A549 (cell line): ENCODE results near the gene KRTAP12-1. TPM values are rescaled to one million over a fixed set of nuclear protein-coding genes. Genes with fewer than 3 reads are reported as not detected.

Source experiments
- ATAC-seq, 2 experiments: fragments of 200-7000 bp in 1 of 2; fragments of >200 bp in 1 of 2; cut with Nextera tagmentation in 1 of 2; cut with Tn5 transposase in 1 of 2; 3 replicates each; pipeline versions ENCODE4 v1.8.0 to v1.9.1; 2018 to 2020; ENCODE audit warnings: mild to moderate bottlenecking in 1 of 2, moderate library complexity in 1 of 2
- CTCF ChIA-PET: fragments of 300-600 bp; sonication (Branson Sonifier 250); formaldehyde crosslinking; extraction: SDS; loops from one replicate; lab custom pipeline; 2021; ENCODE audit warnings: antibody characterized with exemption, inconsistent platforms; lab: Yijun Ruan, JAX
- POLR2A ChIA-PET: fragments of 350-600 bp; formaldehyde crosslinking; extraction: SDS; loops from one replicate; lab custom pipeline; 2021; ENCODE audit warnings: antibody characterized with exemption, inconsistent platforms; lab: Yijun Ruan, JAX
- DNase-seq, 2 experiments: peaks; one replicate each; pipeline versions ENCODE4 v3.0.0 to v3.0.0-alpha.2; 2011 to 2016; ENCODE audit warnings: low read depth in 1 of 2, low spot score in 1 of 2
- FAIRE-seq: peaks from 2 replicates; lab custom pipeline; 2011; peaks lifted over from hg19 to GRCh38; lab: Jason Lieb, UNC
- H3K27ac ChIP-seq, 2 experiments: fragments of >200 bp; sonication (Bioruptor Twin); formaldehyde crosslinking; 3 replicates each; pipeline ENCODE4 v1.5.1; 2016 to 2017
- H3K4me1 ChIP-seq: fragments of >200 bp; sonication (Bioruptor Twin); formaldehyde crosslinking; 3 replicates; pipeline ENCODE4 v1.6.1; 2016
- H3K4me2 ChIP-seq: fragments of >200 bp; sonication (Bioruptor Twin); formaldehyde crosslinking; 3 replicates; pipeline ENCODE4 v1.6.1; 2016
- H3K4me3 ChIP-seq: fragments of >200 bp; sonication (Bioruptor Twin); formaldehyde crosslinking; 3 replicates; pipeline ENCODE4 v1.5.1; 2016
- H3K9me3 ChIP-seq: fragments of >200 bp; sonication (Bioruptor Twin); formaldehyde crosslinking; 3 replicates; pipeline ENCODE4 v1.6.1; 2016
- BHLHE40 ChIP-seq: IDR thresholded peaks from 2 replicates; pipeline ENCODE4 v1.6.1; 2012; ENCODE audit warnings: low read depth, low read length, inconsistent platforms
- CEBPB ChIP-seq, 2 experiments: fragments of >200 bp in 1 of 2; sonication (Bioruptor Twin) in 1 of 2; formaldehyde crosslinking in 1 of 2; IDR thresholded peaks; 2 replicates each; pipeline ENCODE4 v1.6.1; 2012 to 2016
- CTCF ChIP-seq: fragments of >200 bp; sonication (Bioruptor Twin); formaldehyde crosslinking; IDR thresholded peaks from 3 replicates; pipeline ENCODE4 v1.5.1; 2016
- EP300 ChIP-seq, 2 experiments: fragments of >200 bp; sonication (Bioruptor Twin); formaldehyde crosslinking; IDR thresholded peaks; 2 replicates in 1 of 2; 3 replicates in 1 of 2; pipeline ENCODE4 v1.6.1; 2016 to 2017
- ESRRA ChIP-seq: fragments of 150-350 bp; IDR thresholded peaks from 2 replicates; pipeline ENCODE4 v1.6.1; 2014; ENCODE audit warnings: mild to moderate bottlenecking, low read length, borderline replicate concordance
- FOXS1 ChIP-seq: fragments of 250-450 bp; sonication (Bioruptor Pico); IDR thresholded peaks from 2 replicates; pipeline ENCODE4 v1.5.0; 2020; ENCODE audit warnings: mild to moderate bottlenecking, moderate library complexity
- GATA3 ChIP-seq: IDR thresholded peaks from 2 replicates; pipeline ENCODE4 v1.6.1; 2012; ENCODE audit warnings: borderline replicate concordance
- HDAC2 ChIP-seq: fragments of 200-600 bp; sonication (generic); IDR thresholded peaks from 2 replicates; pipeline ENCODE4 v1.6.1; 2016
- HEYL ChIP-seq: fragments of 250-450 bp; sonication (Bioruptor Pico); IDR thresholded peaks from 2 replicates; pipeline ENCODE4 v1.8.0; 2021; ENCODE audit warnings: mild to moderate bottlenecking, moderate library complexity
- HMGXB4 ChIP-seq: fragments of 250-450 bp; sonication (Bioruptor Pico); IDR thresholded peaks from 2 replicates; pipeline ENCODE4 v1.5.0; 2021; ENCODE audit warnings: mild to moderate bottlenecking, moderate library complexity, borderline replicate concordance
- HOXA7 ChIP-seq: fragments of 250-450 bp; sonication (Bioruptor Pico); IDR thresholded peaks from 2 replicates; pipeline ENCODE4 v1.5.0; 2020; ENCODE audit warnings: mild to moderate bottlenecking, moderate library complexity
- JUNB ChIP-seq: fragments of >200 bp; sonication (Bioruptor Twin); formaldehyde crosslinking; IDR thresholded peaks from 2 replicates; pipeline ENCODE4 v1.6.1; 2016
- KDM5A ChIP-seq: fragments of 200-600 bp; sonication (generic); IDR thresholded peaks from 2 replicates; pipeline ENCODE4 v1.6.1; 2016; ENCODE audit warnings: antibody characterized with exemption, mild to moderate bottlenecking
- MAX ChIP-seq: IDR thresholded peaks from 2 replicates; pipeline ENCODE4 v1.6.1; 2012
- MAZ ChIP-seq: fragments of 150-350 bp; IDR thresholded peaks from 2 replicates; pipeline ENCODE4 v1.6.1; 2014; ENCODE audit warnings: antibody characterized with exemption, low read depth, low read length, borderline replicate concordance
- NPAS2 ChIP-seq: fragments of 250-450 bp; sonication (Bioruptor Pico); IDR thresholded peaks from 2 replicates; pipeline ENCODE4 v1.8.0; 2022; ENCODE audit warnings: mild to moderate bottlenecking, moderate library complexity, borderline replicate concordance
- NR3C1 ChIP-seq: fragments of >200 bp; sonication (Bioruptor Twin); formaldehyde crosslinking; IDR thresholded peaks from 3 replicates; pipeline ENCODE4 v1.6.1; 2017
- POLR2AphosphoS2 ChIP-seq: conservative IDR thresholded peaks from 2 replicates; pipeline ENCODE4 v1.6.1; 2012; ENCODE audit warnings: low read length, improper control_type of control experiment, inconsistent platforms
- RAD21 ChIP-seq, 2 experiments: fragments of >200 bp in 1 of 2; sonication (Bioruptor Twin) in 1 of 2; formaldehyde crosslinking in 1 of 2; IDR thresholded peaks in 1 of 2; conservative IDR thresholded peaks in 1 of 2; 2 replicates in 1 of 2; 3 replicates in 1 of 2; pipeline ENCODE4 v1.6.1; 2012 to 2018; ENCODE audit warnings: inconsistent platforms in 1 of 2
- RARB ChIP-seq: fragments of 250-450 bp; sonication (Bioruptor Pico); IDR thresholded peaks from 2 replicates; pipeline ENCODE4 v1.8.0; 2021; ENCODE audit warnings: mild to moderate bottlenecking, moderate library complexity
- RNF2 ChIP-seq: fragments of 200-600 bp; sonication (generic); IDR thresholded peaks from 2 replicates; pipeline ENCODE4 v1.6.1; 2016; ENCODE audit warnings: low read depth, mild to moderate bottlenecking, antibody characterized with exemption, moderate library complexity, borderline replicate concordance
- SREBF2 ChIP-seq: fragments of 450-650 bp; IDR thresholded peaks from 2 replicates; pipeline ENCODE4 v1.6.1; 2014; ENCODE audit warnings: mild to moderate bottlenecking, moderate library complexity
- TFCP2L1 ChIP-seq: fragments of 250-450 bp; sonication (Bioruptor Pico); IDR thresholded peaks from 2 replicates; pipeline ENCODE4 v1.5.0; 2021; ENCODE audit warnings: mild to moderate bottlenecking
- TP53 ChIP-seq: fragments of 250-450 bp; sonication (Bioruptor Pico); IDR thresholded peaks from 2 replicates; pipeline ENCODE4 v1.5.0; 2021; ENCODE audit warnings: mild to moderate bottlenecking, moderate library complexity
- ZNF302 ChIP-seq: fragments of 250-450 bp; sonication (Bioruptor Pico); IDR thresholded peaks from 2 replicates; pipeline ENCODE4 v1.9.0; 2021; ENCODE audit warnings: inconsistent platforms, mild to moderate bottlenecking, moderate library complexity
- WGBS: methylation state at CpG from one replicate; pipeline ENCODE4 v1.1.6; 2017; ENCODE audit errors: missing lambda C conversion rate; 5-methylcytosine and 5-hydroxymethylcytosine counted together
- polyA plus RNA-seq, 4 experiments: library from polyadenylated mRNA; depleted of rRNA in 3 of 4; stranded (reverse); fragments of >200 nt; fragmentation: RNase III in 1 of 4; extraction: RNeasy Plus Mini Kit Qiagen cat#74134 plus additional on column Dnase treatment in 1 of 4; gene quantifications; 2 replicates in 3 of 4; 3 replicates in 1 of 4; pipeline ENCODE4 v1.2.3, GENCODE V29; 2011 to 2017
- TF ChIP-seq, protein P1 (sequence below): fragments of >200 bp; sonication (Bioruptor Twin); formaldehyde crosslinking; IDR thresholded peaks from 3 replicates; pipeline ENCODE4 v1.6.1; 2016
- TF ChIP-seq, protein P2 (sequence below): fragments of >200 bp; sonication (Bioruptor Twin); formaldehyde crosslinking; IDR thresholded peaks from 2 replicates; pipeline ENCODE4 v1.6.1; 2016
- TF ChIP-seq, protein P3 (sequence below): fragments of 150-350 bp; IDR thresholded peaks from 2 replicates; pipeline ENCODE4 v1.6.1; 2014; ENCODE audit warnings: low read depth, mild to moderate bottlenecking, low read length
- TF ChIP-seq, protein P4 (sequence below): fragments of 250-450 bp; sonication (Bioruptor Pico); IDR thresholded peaks from 2 replicates; pipeline ENCODE4 v1.5.0; 2020; ENCODE audit warnings: low read depth, mild to moderate bottlenecking, moderate library complexity

The KRTAP12-1 gene
- polyA plus RNA-seq, 2 of the 4 experiments (the other 2 are of a cell fraction), result not detected

DNA sequence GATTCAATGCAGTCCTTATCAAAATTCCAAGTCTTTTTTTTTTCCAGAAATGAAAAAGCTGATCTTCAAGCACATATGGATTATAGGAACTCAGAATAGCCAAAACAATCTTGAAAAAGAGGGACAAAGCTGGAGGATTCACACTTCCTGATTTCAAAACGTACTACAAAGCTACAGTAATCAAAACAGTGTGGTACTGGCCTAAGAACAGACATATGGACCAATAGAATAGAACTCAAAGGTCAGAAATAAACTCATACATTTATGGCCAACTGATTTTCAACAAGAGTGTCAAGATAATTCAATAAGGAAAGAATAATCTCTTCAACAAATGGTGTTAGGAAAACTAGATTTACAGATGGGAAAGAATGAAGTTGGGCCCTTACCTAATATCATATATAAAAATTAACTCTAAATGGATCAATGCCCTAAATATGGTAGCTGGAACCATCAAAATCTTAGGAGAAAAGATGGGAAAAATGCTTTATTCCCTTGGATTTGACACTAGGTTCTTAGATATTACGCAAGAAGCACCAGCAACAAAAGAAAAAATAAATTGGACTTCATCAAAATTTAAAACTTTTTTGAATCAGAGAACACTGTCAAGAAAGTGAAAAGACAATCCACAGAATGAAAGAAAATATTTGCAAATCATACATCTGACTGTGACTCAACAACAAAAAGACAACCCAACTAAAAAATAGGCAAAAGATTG, 11.0 kb upstream of the KRTAP12-1 start:
- no peak for FAIRE-seq
- ATAC-seq, result no peak
- WGBS, result 34% methylated on average over 2 of the region's 2 CpGs
- H3K27ac ChIP-seq, result no peak overlapping the region
- ChIA-PET CTCF (no interaction called here), POLR2A (no interaction called here)
- TF ChIP-seq ESRRA (no peak), GATA3 (no peak), RARB (CRISPR knock-in tag) (no peak), TP53 (CRISPR knock-in tag) (no peak), SREBF2 (no peak), NR3C1 (no peak), RAD21 (conservative IDR thresholded peaks at IDR 0.05 in 1 of 2, IDR thresholded peaks at IDR 0.05 in 1 of 2) (no peak), TFCP2L1 (no peak), RNF2 (no peak), MAX (no peak), CEBPB (IDR thresholded peaks at IDR 0.05) (no peak)
- TF ChIP-seq, protein P1, sequence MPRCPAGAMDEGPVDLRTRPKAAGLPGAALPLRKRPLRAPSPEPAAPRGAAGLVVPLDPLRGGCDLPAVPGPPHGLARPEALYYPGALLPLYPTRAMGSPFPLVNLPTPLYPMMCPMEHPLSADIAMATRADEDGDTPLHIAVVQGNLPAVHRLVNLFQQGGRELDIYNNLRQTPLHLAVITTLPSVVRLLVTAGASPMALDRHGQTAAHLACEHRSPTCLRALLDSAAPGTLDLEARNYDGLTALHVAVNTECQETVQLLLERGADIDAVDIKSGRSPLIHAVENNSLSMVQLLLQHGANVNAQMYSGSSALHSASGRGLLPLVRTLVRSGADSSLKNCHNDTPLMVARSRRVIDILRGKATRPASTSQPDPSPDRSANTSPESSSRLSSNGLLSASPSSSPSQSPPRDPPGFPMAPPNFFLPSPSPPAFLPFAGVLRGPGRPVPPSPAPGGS, result no peak
- TF ChIP-seq, protein P2, sequence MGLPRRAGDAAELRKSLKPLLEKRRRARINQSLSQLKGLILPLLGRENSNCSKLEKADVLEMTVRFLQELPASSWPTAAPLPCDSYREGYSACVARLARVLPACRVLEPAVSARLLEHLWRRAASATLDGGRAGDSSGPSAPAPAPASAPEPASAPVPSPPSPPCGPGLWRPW, result no peak
- TF ChIP-seq, protein P3, sequence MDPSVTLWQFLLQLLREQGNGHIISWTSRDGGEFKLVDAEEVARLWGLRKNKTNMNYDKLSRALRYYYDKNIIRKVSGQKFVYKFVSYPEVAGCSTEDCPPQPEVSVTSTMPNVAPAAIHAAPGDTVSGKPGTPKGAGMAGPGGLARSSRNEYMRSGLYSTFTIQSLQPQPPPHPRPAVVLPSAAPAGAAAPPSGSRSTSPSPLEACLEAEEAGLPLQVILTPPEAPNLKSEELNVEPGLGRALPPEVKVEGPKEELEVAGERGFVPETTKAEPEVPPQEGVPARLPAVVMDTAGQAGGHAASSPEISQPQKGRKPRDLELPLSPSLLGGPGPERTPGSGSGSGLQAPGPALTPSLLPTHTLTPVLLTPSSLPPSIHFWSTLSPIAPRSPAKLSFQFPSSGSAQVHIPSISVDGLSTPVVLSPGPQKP, result no peak
- H3K9me3 ChIP-seq, result peaks cover 14% of the 10 kb centered on the region; the same call in 2 of the 3 replicates
- no peaks in the 10 kb centered on the region for H3K4me1 ChIP-seq
- no peak overlapping the region for H3K4me3 ChIP-seq
- no peak overlapping the region for H3K4me2 ChIP-seq
- DNase-seq, result no peak

DNA sequence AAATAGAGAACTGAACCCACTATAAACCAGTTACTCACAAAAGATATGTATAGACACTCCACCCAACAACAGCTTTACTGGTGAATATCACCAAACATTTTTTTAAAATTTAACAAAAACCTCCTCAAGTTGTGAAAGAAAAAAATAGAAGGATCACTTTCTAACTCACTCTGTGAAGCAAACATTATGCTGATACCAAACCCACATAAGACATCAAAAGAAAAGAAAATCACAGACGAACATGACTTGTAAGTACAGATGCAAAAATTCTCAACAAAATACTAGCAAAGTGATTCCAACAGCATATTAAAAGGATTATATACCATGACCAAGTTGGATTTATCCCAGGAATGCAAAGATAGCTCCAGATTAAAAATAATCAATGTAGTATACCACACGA, 9.7 kb upstream of the KRTAP12-1 start:
- no peak for DNase-seq
- Histone ChIP-seq H3K4me1 (no peaks in the 10 kb centered on the region), H3K27ac (no peak overlapping the region), H3K4me2 (no peak overlapping the region), H3K4me3 (no peak overlapping the region), H3K9me3 (peaks cover 14% of the 10 kb centered on the region; the same call in 2 of the 3 replicates)
- POLR2A ChIA-PET, result no interaction called here
- FAIRE-seq, result no peak
- CTCF ChIA-PET, result no interaction called here
- ATAC-seq, result no peak
- WGBS, result 0% methylated on average over 2 of the region's 2 CpGs
- TF ChIP-seq HDAC2, result no peak
- TF ChIP-seq HOXA7, result no peak
- no peak for TF ChIP-seq MAZ
- TF ChIP-seq EP300 (IDR thresholded peaks at IDR 0.05), result no peak
- no peak for TF ChIP-seq POLR2AphosphoS2
- TF ChIP-seq NPAS2 (CRISPR knock-in tag), result no peak
- no peak for TF ChIP-seq BHLHE40
- TF ChIP-seq HEYL (CRISPR knock-in tag), result no peak
- TF ChIP-seq, protein P1, result no peak
- no peak for TF ChIP-seq CTCF
- TF ChIP-seq KDM5A, result no peak
- TF ChIP-seq, protein P4, sequence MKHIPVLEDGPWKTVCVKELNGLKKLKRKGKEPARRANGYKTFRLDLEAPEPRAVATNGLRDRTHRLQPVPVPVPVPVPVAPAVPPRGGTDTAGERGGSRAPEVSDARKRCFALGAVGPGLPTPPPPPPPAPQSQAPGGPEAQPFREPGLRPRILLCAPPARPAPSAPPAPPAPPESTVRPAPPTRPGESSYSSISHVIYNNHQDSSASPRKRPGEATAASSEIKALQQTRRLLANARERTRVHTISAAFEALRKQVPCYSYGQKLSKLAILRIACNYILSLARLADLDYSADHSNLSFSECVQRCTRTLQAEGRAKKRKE (CRISPR knock-in tag), result no peak
- no peak for TF ChIP-seq SREBF2
- TF ChIP-seq ZNF302 (CRISPR knock-in tag), result no peak
- no peak for TF ChIP-seq HMGXB4 (CRISPR knock-in tag)
- no peak for TF ChIP-seq FOXS1 (CRISPR knock-in tag)
- no peak for TF ChIP-seq JUNB
